ENCODE data around the gene NADSYN1.
"Not testable (repeated sequence)": the region's sequence is repeated elsewhere in the genome, so short reads cannot be mapped to it uniquely, and the experiment has no call there.

NADSYN1 gene

GRCh38 chr11:71526796-71527575 lies 74.0 kb downstream of the NADSYN1 start, which contains the start of gene KRTAP5-7:
TSS of gene KRTAP5-7 (plus strand) at chr11:71527267. CDS start at chr11:71527301, 34 bp downstream.
- not testable (repeated sequence) for DNase-seq (ENCODE audit: low spot score)

- no peak for DNase-seq (ENCODE audit: low spot score)
These were observed 74.7 kb downstream of the NADSYN1 start for GRCh38 chr11:71527576-71528210.

- no peak for DNase-seq (ENCODE audit: low spot score)
These were observed 77.6 kb downstream of the NADSYN1 start for GRCh38 chr11:71530602-71531001.

GRCh38 chr11:71532036-71532610 lies 79.1 kb downstream of the NADSYN1 start:
- no peak for DNase-seq (ENCODE audit: low spot score)

GRCh38 chr11:71534711-71535608 lies 82.0 kb downstream of the NADSYN1 start:
- not testable (repeated sequence) for DNase-seq (ENCODE audit: low spot score)

GRCh38 chr11:71535825-71536224 lies 82.8 kb downstream of the NADSYN1 start:
- no peak for DNase-seq (ENCODE audit: low spot score)

GRCh38 chr11:71537537-71537936 lies 84.5 kb downstream of the NADSYN1 start:
- no peak for DNase-seq (ENCODE audit: low spot score)

GRCh38 chr11:71537977-71538665 lies 85.1 kb downstream of the NADSYN1 start, which contains the start of gene KRTAP5-8:
TSS of gene KRTAP5-8 (plus strand) at chr11:71538025. CDS start at chr11:71538056, 31 bp downstream.
- DNase-seq (ENCODE audit: low spot score) = not testable (repeated sequence)

GRCh38 chr11:71538666-71538990 lies 85.6 kb downstream of the NADSYN1 start:
- DNase-seq (ENCODE audit: low spot score) = no peak

GRCh38 chr11:71539017-71539416 lies 86.0 kb downstream of the NADSYN1 start:
- no peak for DNase-seq (ENCODE audit: low spot score)

GRCh38 chr11:71539971-71540370 lies 87.0 kb downstream of the NADSYN1 start:
- not testable (repeated sequence) for DNase-seq (ENCODE audit: low spot score)

GRCh38 chr11:71540521-71541304 lies 87.7 kb downstream of the NADSYN1 start:
- not testable (repeated sequence) for DNase-seq (ENCODE audit: low spot score)

- DNase-seq (ENCODE audit: low spot score) = no peak
These were observed 89.4 kb downstream of the NADSYN1 start for GRCh38 chr11:71542382-71542781.

GRCh38 chr11:71542879-71543777 lies 90.1 kb downstream of the NADSYN1 start:
- no peak for DNase-seq (ENCODE audit: low spot score)

GRCh38 chr11:71543866-71544265 lies 90.9 kb downstream of the NADSYN1 start:
- DNase-seq (ENCODE audit: low spot score) = no peak

- DNase-seq (ENCODE audit: low spot score) = no peak
These were observed 91.7 kb downstream of the NADSYN1 start for GRCh38 chr11:71544525-71545214.

GRCh38 chr11:71545405-71545966 lies 92.5 kb downstream of the NADSYN1 start:
- DNase-seq (ENCODE audit: low spot score) = no peak

- no peak for DNase-seq (ENCODE audit: low spot score)
These were observed 95.1 kb downstream of the NADSYN1 start, which contains the start of gene KRTAP5-9 for GRCh38 chr11:71548120-71548519. TSS of gene KRTAP5-9 (plus strand) at chr11:71548420. CDS start at chr11:71548658, 238 bp downstream.

All from COLO829 (cell line).